ENCODE results near the gene GRID1. TPM values are rescaled to one million over a fixed set of nuclear protein-coding genes. Genes with fewer than 3 reads are reported as not detected.
A peak's percentile ranks its signal among the peaks of the same experiment; 100 is the strongest.

Gene GRID1
- total RNA-seq, 4 donors from 2014 or later = 17.2 to 28.1 (median 23.6) TPM

DNA sequence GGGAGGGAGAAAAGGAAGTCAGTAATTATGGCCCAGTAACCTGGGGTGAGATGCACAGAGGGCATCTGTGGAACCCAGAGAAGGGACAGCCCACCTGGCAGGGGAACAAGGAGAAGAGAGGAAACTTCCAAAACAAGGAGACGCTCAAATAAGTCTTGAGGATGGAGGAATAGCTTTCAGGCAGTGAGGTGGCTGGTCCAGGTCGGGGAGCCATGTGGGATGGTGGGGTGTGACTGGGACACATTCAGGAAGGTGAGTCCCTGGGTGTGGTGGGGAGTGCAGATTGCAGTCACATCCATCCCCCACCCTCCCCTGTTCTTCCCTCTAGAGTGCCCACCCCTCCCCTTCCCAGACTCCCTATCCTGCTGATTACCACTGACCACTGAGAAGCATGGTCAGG is 175.4 kb downstream of the GRID1 start:
- H3K36me3 ChIP-seq = no peaks in the 10 kb centered on the region
- intact Hi-C loops (cut with DNase I) = no loop called here
- H3K9me3 ChIP-seq = no peaks in the 10 kb centered on the region
- H3K4me1 ChIP-seq = no peaks in the 10 kb centered on the region
- no peak for TF ChIP-seq CTCF (IDR thresholded peaks at IDR 0.05)
- no peak for TF ChIP-seq POLR2A (IDR thresholded peaks at IDR 0.05)
- DNase-seq = no peak
- WGBS, 2 donors = 86 to 90% methylated on average over 2 of the region's 2 CpGs
- no peak overlapping the region for H3K4me3 ChIP-seq (replicated peaks in 1 of 3)
- no peaks in the 10 kb centered on the region for H3K27me3 ChIP-seq
- no peak overlapping the region for H3K27ac ChIP-seq

DNA sequence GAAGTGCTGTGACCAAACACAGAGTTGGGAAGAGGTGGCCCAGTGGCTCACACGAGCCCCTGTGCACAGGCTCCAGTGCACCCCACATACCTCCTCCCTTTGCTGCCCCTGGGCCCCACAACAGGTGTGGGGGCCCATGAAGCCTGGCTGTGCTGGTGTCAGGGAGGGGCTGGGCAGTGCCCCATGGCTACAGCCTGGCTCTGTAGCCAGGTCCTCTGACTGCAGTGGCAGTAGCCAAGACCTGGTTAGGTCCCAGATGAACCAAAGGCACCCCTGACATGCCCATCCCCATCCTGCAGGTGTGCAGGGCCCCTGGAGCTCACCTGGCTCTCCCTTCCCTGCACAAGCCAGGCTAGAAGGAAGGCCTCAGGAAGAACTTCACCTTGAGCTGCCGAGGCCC is 176.3 kb downstream of the GRID1 start:
- DNase-seq = no peak
- Histone ChIP-seq H3K4me3 (replicated peaks in 1 of 3) (no peak overlapping the region), H3K27ac (no peak overlapping the region), H3K4me1 (no peaks in the 10 kb centered on the region), H3K9me3 (no peaks in the 10 kb centered on the region), H3K27me3 (no peaks in the 10 kb centered on the region), H3K36me3 (no peaks in the 10 kb centered on the region)
- intact Hi-C loops (cut with DNase I) = no loop called here
- 76 to 83% methylated on average over 2 of the region's 2 CpGs for WGBS, 2 donors
- TF ChIP-seq CTCF (IDR thresholded peaks at IDR 0.05) = no peak
- no peak for TF ChIP-seq POLR2A (IDR thresholded peaks at IDR 0.05)

GRCh38 chr10:86189891-86190290 is 176.7 kb downstream of the GRID1 start:
- Histone ChIP-seq H3K4me1 (no peaks in the 10 kb centered on the region), H3K4me3 (replicated peaks in 1 of 3) (no peak overlapping the region), H3K9me3 (no peaks in the 10 kb centered on the region), H3K36me3 (no peaks in the 10 kb centered on the region), H3K27ac (no peak overlapping the region), H3K27me3 (no peaks in the 10 kb centered on the region)
- no peak for DNase-seq
- TF ChIP-seq POLR2A (IDR thresholded peaks at IDR 0.05) (no peak), CTCF (IDR thresholded peaks at IDR 0.05) (no peak)
- intact Hi-C loops (cut with DNase I) = no loop called here
- WGBS, 2 donors = 81 to 83% methylated on average over 8 of the region's 8 CpGs

DNA sequence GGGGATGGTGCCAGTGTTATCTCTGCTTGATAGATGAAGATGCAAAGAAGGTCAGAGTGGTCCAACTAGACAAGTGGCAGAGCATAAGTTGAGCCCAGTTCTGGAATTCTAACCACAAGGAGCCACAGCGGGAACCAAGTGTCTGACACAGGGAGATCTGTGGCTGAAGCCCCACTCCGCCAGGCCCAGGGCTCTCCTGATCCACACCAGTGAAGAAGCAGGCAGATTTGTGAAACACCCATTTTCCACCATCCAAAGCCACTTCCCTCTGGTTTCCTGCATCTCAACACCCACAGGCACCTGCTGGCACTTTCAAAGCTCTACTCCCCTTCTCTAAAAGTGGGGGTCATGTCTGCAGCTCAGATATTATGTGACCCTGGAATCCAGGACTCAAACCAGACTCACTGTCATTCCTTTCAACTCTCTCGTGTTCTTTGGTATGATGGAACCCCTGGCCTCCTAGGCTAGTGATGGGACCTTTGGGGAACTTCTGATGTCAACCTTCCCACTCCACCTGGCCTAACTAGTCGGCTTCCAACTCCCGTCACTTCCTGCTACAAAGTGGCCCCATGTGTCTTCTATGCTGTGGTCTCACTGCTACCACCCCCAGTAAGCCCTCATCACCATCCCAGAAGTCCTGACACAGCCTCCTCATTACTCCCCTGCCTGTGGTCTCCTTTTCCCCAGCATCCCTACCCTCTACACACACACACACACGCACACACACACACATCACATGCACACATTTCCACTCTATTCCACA is 177.6 kb downstream of the GRID1 start:
- H3K36me3 ChIP-seq = no peaks in the 10 kb centered on the region
- H3K4me1 ChIP-seq = no peaks in the 10 kb centered on the region
- no peaks in the 10 kb centered on the region for H3K9me3 ChIP-seq
- H3K27me3 ChIP-seq = no peaks in the 10 kb centered on the region
- no peak for DNase-seq
- intact Hi-C loops (cut with DNase I) = no loop called here
- TF ChIP-seq POLR2A (IDR thresholded peaks at IDR 0.05) (no peak), CTCF (IDR thresholded peaks at IDR 0.05) (no peak)
- no peak overlapping the region for H3K27ac ChIP-seq
- WGBS, 2 donors = 91 to 97% methylated on average over 6 of the region's 6 CpGs
- no peak overlapping the region for H3K4me3 ChIP-seq (replicated peaks in 1 of 3)

DNA sequence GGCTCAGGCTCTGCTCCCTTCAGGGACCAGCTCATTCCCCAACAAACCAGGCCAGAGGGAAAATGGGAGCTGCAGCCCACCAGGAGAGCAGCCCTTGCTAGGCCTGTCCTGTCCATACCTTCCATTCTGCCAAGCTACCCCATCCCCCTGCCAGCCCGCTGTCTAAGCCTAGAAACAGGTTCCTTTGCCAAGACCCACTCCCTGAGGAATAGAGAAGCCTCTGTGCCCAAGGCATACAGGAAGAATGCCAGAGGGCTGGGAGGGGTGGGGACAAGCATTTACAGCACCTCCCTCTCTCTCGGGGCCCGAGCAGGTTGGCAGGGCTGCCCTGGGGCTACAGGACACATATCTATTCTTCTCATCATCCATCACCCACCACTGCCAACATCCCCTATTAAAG is 178.3 kb downstream of the GRID1 start:
- WGBS, 2 donors = 53% methylated on average over 3 of the region's 3 CpGs

More for the DNA sequence above, 178.3 kb downstream of the GRID1 start:
- no peaks in the 10 kb centered on the region for H3K36me3 ChIP-seq
- H3K9me3 ChIP-seq = no peaks in the 10 kb centered on the region
- intact Hi-C loops (cut with DNase I) = no loop called here
- H3K4me3 ChIP-seq (replicated peaks in 1 of 3) = no peak overlapping the region
- DNase-seq = peak; percentile 26 to 28
- no peaks in the 10 kb centered on the region for H3K27me3 ChIP-seq
- no peak overlapping the region for H3K27ac ChIP-seq
- no peak for TF ChIP-seq POLR2A (IDR thresholded peaks at IDR 0.05)
- no peak for TF ChIP-seq CTCF (IDR thresholded peaks at IDR 0.05)
- H3K4me1 ChIP-seq = no peaks in the 10 kb centered on the region

All from thyroid gland (tissue), 4 donors.